Right atrium auricular region (tissue), 2 donors: ENCODE measurements around the gene SLC35E1. TPM values are rescaled to one million over a fixed set of nuclear protein-coding genes. Genes with fewer than 3 reads are reported as not detected.

Experiments used
- DNase-seq: peaks from one replicate; pipeline ENCODE4 v3.0.0-alpha.2; 2019; ENCODE audit warnings: low spot score
- H3K27ac ChIP-seq, 2 donors: fragments of 200-600 bp; sonication (generic); 1 replicate in 1 of 2; 2 replicates in 1 of 2; pipeline ENCODE4 v1.5.1; 2016 to 2019
- H3K27me3 ChIP-seq, 2 donors: fragments of 200-600 bp; sonication (generic); one replicate each; pipeline versions ENCODE4 v1.5.1 to v1.6.0; 2017 to 2019
- H3K36me3 ChIP-seq: fragments of 200-600 bp; sonication (generic); one replicate; pipeline ENCODE4 v1.5.1; 2016
- H3K4me1 ChIP-seq, 2 donors: fragments of 200-600 bp; sonication (generic); one replicate each; pipeline versions ENCODE4 v1.5.1 to v1.6.0; 2017 to 2019
- H3K4me3 ChIP-seq, 2 donors: fragments of 200-600 bp; sonication (generic); 1 replicate in 1 of 2; 2 replicates in 1 of 2; pipeline ENCODE4 v1.5.1; 2017 to 2019; ENCODE audit warnings: mild to moderate bottlenecking in 1 of 2, moderate library complexity in 1 of 2
- H3K9me3 ChIP-seq, 2 donors: fragments of 200-600 bp; sonication (generic); one replicate each; pipeline ENCODE4 v1.5.1; 2019
- total RNA-seq, 2 donors: library from RNA; depleted of rRNA; stranded (reverse); fragments of >200 nt; gene quantifications; one replicate each; pipeline ENCODE4 v1.1.0, GENCODE V29; 2016
- TF ChIP-seq, protein P1 (sequence below), 2 donors: fragments of 200-600 bp; sonication (generic); IDR thresholded peaks; one replicate each; pipeline ENCODE4 v1.5.1; 2019; ENCODE audit warnings: antibody characterized with exemption in 2 of 2

Gene SLC35E1
- total RNA-seq, result 10 to 100 TPM; 27.5 to 34.9 TPM

DNA sequence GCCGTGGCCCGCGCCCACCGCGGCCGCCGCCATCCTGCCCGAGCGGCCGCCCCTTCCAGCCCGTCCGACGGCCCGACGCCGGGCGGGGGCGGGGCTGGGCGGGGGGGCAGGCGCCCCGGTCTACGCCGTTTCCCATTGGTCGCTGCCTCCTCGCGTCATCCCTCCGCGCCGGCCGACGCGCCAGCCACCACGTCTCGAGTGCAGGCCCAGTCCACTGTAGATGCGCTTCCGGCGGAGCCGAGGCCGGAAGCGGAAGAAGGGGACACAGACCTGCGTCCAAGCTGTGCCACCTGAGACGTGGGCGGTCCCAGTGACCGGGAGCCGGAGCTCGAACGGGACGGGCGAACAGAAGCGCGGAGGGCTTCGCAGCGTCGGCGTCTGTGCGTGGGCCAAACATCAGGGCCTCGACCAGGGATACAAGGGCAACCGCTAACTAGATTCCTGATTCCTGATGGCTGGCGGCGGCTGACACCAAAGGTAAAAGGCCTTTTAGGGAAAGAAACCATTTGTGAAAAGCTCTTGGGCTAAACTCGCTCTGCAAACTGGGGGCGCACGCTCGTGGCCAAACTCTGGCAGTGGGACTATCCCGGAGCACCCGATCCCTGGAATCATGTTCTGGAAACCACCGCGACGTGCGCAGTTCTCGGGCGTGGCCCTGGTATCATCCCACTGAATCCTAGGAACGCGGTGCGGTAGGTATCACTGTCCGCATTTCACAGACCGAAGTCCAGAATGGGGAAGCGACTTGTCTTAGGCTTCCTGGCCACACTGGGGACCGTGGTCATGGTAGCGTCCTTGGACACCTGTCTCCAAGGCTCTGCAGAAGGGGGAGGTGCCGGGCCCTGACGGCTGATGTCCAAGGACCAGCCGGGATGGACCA is at the start of gene SLC35E1:
SLC35E1 (minus strand) TSS at position 84 of the 880 bp plus-strand sequence; CDS start at position 33, 51 bp downstream.
- Histone ChIP-seq H3K36me3 (peaks cover 23% of the 10 kb centered on the region), H3K27ac (peak within 1 kb of the TSS; percentile 79 to 83), H3K4me3 (peak within 1 kb of the TSS; percentile 73 to 78), H3K9me3 (no peaks in the 10 kb centered on the region), H3K27me3 (no peaks in the 10 kb centered on the region), H3K4me1 (peaks cover 0 to 37% of the 10 kb centered on the region in 2 donors)
- TF ChIP-seq, protein P1, sequence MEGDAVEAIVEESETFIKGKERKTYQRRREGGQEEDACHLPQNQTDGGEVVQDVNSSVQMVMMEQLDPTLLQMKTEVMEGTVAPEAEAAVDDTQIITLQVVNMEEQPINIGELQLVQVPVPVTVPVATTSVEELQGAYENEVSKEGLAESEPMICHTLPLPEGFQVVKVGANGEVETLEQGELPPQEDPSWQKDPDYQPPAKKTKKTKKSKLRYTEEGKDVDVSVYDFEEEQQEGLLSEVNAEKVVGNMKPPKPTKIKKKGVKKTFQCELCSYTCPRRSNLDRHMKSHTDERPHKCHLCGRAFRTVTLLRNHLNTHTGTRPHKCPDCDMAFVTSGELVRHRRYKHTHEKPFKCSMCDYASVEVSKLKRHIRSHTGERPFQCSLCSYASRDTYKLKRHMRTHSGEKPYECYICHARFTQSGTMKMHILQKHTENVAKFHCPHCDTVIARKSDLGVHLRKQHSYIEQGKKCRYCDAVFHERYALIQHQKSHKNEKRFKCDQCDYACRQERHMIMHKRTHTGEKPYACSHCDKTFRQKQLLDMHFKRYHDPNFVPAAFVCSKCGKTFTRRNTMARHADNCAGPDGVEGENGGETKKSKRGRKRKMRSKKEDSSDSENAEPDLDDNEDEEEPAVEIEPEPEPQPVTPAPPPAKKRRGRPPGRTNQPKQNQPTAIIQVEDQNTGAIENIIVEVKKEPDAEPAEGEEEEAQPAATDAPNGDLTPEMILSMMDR (IDR thresholded peaks at IDR 0.05), result no peak
- DNase-seq, result peak; percentile 96

DNA sequence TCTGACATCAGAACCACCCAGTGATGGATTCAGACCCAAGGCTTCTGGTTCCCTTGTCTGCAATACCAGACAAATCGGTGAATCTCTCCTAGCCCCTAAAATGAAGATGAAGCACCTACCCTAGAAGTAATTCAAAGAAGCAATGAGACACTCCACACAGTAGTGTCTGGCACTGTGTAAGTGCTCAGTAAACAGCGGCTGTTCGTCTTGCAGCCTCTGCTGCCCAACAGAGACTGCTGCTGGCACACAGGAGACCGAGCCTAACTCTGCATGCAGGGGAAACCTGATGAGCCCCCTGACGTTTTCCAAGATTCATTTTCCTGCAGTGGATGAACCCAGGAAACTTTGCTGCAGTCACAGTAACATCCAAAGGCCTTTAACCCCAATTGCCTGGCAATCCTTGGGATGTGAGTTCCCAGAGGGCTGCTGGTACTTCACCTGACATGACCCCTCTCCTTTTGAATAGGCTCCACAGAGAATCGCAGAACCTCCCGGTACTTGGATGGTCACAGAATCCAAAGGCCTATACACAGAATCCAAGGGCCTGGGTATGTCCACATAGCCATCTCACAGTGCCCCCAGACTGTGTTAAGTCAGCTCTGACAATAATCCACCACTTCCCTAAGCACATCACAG is 49.1 kb upstream of the SLC35E1 start:
- H3K4me1 ChIP-seq, result peaks cover 0 to 59% of the 10 kb centered on the region in 2 donors
- H3K27ac ChIP-seq, result no peak overlapping the region

DNA sequence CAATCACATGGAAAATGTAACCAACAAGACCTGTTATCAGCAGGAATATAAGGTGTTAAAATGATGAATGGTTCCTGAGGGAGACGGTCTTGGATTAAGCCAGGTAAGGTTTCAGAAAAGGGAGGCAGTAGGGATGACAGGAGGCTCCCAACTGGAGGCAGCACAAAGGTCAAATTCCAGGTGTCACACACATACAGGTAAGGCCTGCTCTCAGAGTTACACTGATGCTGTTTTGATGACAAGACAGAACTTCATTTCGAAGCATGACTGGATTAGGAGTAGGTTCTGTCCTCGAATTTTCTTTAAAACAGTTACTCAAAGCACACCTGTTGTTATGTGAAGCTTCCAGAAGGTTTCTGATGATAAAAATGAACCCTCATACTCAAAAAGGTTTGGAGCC is 48.4 kb upstream of the SLC35E1 start:
- H3K27ac ChIP-seq, result no peak overlapping the region
- H3K4me1 ChIP-seq, result peaks cover 0 to 57% of the 10 kb centered on the region in 2 donors
- no peaks in the 10 kb centered on the region for H3K36me3 ChIP-seq
- no peak overlapping the region for H3K4me3 ChIP-seq
- no peaks in the 10 kb centered on the region for H3K9me3 ChIP-seq
- no peak for DNase-seq
- TF ChIP-seq, protein P1 (IDR thresholded peaks at IDR 0.05), result no peak
- H3K27me3 ChIP-seq, result no peaks in the 10 kb centered on the region

More for the DNA sequence above, 49.1 kb upstream of the SLC35E1 start:
- TF ChIP-seq, protein P1 (IDR thresholded peaks at IDR 0.05), result no peak
- H3K27me3 ChIP-seq, result no peaks in the 10 kb centered on the region
- H3K36me3 ChIP-seq, result no peaks in the 10 kb centered on the region
- H3K9me3 ChIP-seq, result no peaks in the 10 kb centered on the region
- no peak for DNase-seq
- H3K4me3 ChIP-seq, result no peak overlapping the region

DNA sequence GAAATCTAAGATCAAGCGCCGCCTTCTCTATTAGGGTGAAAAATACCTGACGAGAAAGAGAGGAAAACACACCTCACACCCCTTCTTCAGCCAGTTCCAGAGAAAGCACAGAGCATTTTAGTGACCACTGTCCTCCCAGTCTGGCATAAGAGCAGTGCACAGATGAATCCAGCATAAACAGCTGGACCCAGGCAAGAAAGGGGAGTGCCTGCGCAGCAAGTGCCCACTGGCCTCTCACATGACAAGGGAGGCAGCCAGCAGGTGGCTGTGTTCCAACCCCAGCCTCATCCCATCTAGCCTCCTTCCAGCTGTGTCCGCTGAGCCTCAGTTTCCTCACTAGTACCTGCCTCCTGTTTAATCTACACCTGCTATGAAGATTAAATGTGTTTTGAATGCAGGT is 47.8 kb upstream of the SLC35E1 start:
- Histone ChIP-seq H3K27me3 (no peaks in the 10 kb centered on the region), H3K4me1 (peaks cover 0 to 52% of the 10 kb centered on the region in 2 donors), H3K4me3 (no peak overlapping the region), H3K36me3 (no peaks in the 10 kb centered on the region), H3K9me3 (no peaks in the 10 kb centered on the region), H3K27ac (peak overlapping the region in 1 of 2 donors; percentile 48)
- TF ChIP-seq, protein P1 (IDR thresholded peaks at IDR 0.05), result no peak
- DNase-seq, result no peak

DNA sequence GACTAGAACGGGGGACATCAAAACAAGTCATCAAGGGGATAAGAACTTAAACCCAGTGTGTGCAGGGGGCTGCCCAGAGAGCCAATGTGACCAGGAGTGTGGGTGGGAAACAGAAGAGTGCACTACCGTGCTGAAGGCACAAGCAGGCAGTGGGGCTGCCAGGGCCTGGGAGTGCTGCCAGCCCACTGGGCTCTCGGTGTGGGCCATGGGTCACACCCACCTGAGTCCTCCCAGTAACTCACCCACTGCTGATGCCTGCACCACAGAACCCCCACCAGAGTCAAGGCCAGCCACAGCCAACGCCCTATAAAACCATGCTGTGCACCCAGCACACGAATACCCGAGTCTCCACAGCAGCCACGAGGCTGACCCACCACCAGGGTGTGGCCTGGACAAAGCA is 47.2 kb upstream of the SLC35E1 start:
- Histone ChIP-seq H3K36me3 (no peaks in the 10 kb centered on the region), H3K4me3 (no peak overlapping the region), H3K4me1 (peaks cover 0 to 46% of the 10 kb centered on the region in 2 donors), H3K27ac (peak overlapping the region in 1 of 2 donors; percentile 48), H3K27me3 (no peaks in the 10 kb centered on the region), H3K9me3 (no peaks in the 10 kb centered on the region)
- TF ChIP-seq, protein P1 (IDR thresholded peaks at IDR 0.05), result no peak
- DNase-seq, result no peak
